ENCODE data around the gene INHBE.

INHBE gene

DNA sequence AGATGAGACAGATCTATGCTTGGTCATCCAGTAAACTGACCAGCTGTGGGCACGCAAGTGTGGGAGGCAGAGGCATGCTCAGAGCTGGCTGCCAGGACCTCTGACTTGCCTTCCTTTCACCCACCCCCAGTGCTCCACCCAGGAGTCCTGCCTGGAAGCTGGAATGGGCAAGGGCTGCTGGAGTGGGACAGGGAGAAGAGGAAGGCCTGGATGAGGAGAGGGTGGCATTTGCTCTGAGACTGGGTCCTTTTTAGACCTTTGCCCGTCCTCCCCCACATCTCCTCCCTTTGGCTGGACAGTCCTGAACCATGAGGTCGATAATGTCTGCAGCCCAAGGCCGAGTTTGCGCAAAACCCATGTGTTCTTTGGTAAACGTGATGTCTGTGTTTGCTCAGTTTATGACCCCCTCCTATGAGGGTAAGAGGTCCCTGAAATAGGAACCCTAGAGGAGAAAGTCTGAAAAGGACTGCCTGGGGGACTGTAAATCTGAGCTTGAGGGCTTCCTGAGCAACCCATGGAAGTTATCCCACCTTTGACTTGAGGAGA, 3.8 kb upstream of the INHBE start:
- in situ Hi-C loops (cut with MboI; ENCODE audit: low pct_unique_long_range_greater_than_20kb, low sequenced_read_pairs, unreplicated experiment), result loop anchor here (10.0 kb wide), 2 partner anchors 147 to 187 kb away; no protein-coding TSS in a partner anchor
- DNase-seq (ENCODE audit: low spot score), result no peak
- TF ChIP-seq, protein P1, sequence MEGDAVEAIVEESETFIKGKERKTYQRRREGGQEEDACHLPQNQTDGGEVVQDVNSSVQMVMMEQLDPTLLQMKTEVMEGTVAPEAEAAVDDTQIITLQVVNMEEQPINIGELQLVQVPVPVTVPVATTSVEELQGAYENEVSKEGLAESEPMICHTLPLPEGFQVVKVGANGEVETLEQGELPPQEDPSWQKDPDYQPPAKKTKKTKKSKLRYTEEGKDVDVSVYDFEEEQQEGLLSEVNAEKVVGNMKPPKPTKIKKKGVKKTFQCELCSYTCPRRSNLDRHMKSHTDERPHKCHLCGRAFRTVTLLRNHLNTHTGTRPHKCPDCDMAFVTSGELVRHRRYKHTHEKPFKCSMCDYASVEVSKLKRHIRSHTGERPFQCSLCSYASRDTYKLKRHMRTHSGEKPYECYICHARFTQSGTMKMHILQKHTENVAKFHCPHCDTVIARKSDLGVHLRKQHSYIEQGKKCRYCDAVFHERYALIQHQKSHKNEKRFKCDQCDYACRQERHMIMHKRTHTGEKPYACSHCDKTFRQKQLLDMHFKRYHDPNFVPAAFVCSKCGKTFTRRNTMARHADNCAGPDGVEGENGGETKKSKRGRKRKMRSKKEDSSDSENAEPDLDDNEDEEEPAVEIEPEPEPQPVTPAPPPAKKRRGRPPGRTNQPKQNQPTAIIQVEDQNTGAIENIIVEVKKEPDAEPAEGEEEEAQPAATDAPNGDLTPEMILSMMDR (IDR thresholded peaks at IDR 0.05; ENCODE audit: extremely low read depth, insufficient read depth, missing control alignments), result no peak

DNA sequence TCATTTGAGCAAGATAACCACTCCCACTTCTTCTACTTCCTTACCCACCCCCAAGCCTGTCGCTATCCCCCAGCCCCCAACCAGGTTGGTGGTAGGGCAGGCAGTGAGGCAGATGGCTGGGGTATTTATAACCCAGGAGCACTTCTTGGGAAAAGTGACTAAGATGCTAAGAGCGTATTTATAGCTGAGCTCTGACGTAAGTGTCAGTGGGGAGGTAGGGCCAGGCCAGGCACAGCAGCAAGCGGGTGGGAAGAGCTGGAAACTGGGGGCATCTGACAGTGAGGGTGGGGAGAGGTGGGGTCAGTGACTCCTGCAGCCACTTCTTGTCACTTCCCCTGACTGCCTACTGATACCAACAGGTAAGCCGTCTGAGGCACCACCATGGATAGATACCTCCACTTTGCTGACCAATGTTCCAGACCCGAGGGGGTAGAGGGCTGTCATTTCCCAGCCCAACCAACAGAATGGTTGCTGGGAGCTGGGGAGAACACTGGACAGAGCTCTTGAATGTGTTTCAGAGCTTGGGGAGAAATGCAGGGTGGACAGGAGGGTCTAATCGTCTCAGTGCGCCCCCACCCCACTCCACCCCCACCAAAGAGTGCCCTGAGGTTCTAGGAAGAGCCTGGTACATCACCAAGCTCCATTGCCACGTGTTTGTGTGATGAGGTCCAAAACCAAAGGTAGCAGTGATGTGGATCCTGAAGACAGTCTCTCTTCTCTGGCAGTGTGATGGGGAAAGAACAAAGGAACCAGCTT, 2.7 kb upstream of the INHBE start:
- no peak for DNase-seq (ENCODE audit: low spot score)
- TF ChIP-seq, protein P1 (IDR thresholded peaks at IDR 0.05; ENCODE audit: extremely low read depth, insufficient read depth, missing control alignments), result no peak
- in situ Hi-C loops (cut with MboI; ENCODE audit: low pct_unique_long_range_greater_than_20kb, low sequenced_read_pairs, unreplicated experiment), result loop anchor here (10.0 kb wide), 2 partner anchors 148 to 188 kb away; no protein-coding TSS in a partner anchor

DNA sequence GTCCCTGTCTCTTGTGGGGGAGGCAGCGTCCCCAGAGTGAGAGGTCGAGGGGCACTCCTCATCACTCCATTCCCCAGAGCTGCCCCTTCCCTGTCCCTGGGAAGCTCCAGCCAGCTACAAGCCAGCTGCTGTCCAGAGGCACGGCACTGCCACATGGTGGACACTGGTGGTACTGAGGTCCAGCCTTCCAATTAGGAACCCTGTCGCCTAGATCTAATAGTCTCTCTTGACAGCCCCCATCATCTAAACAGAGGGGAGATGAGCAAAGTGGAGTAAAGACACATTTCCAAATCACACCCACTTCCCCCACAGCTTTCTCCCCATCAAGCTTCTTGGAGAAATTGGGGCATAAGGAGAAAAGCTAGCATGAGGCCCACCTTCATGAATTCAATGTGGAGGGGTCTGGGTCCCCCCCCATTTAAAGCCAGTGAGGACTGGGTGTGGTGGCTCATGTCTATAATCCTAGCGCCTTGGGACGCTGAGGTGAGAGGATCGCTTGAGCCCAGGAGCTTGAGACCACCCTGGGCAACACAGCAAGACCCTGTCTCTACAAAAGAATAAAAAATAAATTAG, 2.1 kb upstream of the INHBE start:
- in situ Hi-C loops (cut with MboI; ENCODE audit: low pct_unique_long_range_greater_than_20kb, low sequenced_read_pairs, unreplicated experiment), result loop anchor here (10.0 kb wide), 2 partner anchors 148 to 188 kb away; no protein-coding TSS in a partner anchor
- DNase-seq (ENCODE audit: low spot score), result no peak
- TF ChIP-seq, protein P1 (IDR thresholded peaks at IDR 0.05; ENCODE audit: extremely low read depth, insufficient read depth, missing control alignments), result peak; percentile 97

DNA sequence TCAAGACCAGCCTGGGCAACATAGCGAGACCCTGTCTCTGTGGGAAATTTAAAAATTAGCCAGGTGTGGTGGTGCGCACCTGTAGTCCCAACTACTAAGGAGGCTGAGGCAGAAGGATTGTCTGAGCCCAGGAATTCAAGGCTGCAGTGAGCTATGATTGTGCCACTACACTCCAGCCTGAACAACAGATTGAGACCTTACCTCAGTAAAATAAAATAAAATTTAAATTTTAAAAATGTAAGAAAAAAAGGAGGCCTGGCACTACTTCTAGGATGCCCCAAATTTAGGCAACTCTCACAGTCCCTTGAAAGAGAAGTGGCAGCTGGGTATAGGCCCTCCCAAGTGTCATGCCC, 918 bp upstream of the INHBE start:
- no peak for DNase-seq (ENCODE audit: low spot score)
- TF ChIP-seq, protein P1 (IDR thresholded peaks at IDR 0.05; ENCODE audit: extremely low read depth, insufficient read depth, missing control alignments), result no peak
- in situ Hi-C loops (cut with MboI; ENCODE audit: low pct_unique_long_range_greater_than_20kb, low sequenced_read_pairs, unreplicated experiment), result loop anchor here (10.0 kb wide), 2 partner anchors 149 to 189 kb away; no protein-coding TSS in a partner anchor

DNA sequence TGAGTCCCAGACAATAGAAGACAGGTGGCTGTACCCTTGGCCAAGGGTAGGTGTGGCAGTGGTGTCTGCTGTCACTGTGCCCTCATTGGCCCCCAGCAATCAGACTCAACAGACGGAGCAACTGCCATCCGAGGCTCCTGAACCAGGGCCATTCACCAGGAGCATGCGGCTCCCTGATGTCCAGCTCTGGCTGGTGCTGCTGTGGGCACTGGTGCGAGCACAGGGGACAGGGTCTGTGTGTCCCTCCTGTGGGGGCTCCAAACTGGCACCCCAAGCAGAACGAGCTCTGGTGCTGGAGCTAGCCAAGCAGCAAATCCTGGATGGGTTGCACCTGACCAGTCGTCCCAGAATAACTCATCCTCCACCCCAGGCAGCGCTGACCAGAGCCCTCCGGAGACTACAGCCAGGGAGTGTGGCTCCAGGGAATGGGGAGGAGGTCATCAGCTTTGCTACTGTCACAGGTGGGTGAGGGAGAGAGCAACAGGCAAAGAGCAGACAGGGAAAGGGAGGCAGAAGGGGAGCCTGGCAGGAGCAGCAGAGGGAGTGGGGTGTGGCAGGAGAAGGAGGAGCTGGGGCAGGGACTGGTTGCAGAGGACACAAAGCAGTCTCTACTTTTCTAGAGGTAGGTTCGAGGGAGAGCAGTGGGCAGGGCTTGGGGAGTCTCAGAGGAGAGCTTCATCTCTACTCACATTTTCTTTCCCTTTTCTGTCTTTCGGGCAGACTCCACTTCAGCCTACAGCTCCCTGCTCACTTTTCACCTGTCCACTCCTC, 452 bp downstream of the INHBE start:
- in situ Hi-C loops (cut with MboI; ENCODE audit: low pct_unique_long_range_greater_than_20kb, low sequenced_read_pairs, unreplicated experiment), result loop anchor here (10.0 kb wide), 2 partner anchors 151 to 191 kb away; no protein-coding TSS in a partner anchor
- DNase-seq (ENCODE audit: low spot score), result no peak
- TF ChIP-seq, protein P1 (IDR thresholded peaks at IDR 0.05; ENCODE audit: extremely low read depth, insufficient read depth, missing control alignments), result no peak

DNA sequence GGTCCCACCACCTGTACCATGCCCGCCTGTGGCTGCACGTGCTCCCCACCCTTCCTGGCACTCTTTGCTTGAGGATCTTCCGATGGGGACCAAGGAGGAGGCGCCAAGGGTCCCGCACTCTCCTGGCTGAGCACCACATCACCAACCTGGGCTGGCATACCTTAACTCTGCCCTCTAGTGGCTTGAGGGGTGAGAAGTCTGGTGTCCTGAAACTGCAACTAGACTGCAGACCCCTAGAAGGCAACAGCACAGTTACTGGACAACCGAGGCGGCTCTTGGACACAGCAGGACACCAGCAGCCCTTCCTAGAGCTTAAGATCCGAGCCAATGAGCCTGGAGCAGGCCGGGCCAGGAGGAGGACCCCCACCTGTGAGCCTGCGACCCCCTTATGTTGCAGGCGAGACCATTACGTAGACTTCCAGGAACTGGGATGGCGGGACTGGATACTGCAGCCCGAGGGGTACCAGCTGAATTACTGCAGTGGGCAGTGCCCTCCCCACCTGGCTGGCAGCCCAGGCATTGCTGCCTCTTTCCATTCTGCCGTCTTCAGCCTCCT, 1.1 kb downstream of the INHBE start:
- in situ Hi-C loops (cut with MboI; ENCODE audit: low pct_unique_long_range_greater_than_20kb, low sequenced_read_pairs, unreplicated experiment), result loop anchor here (10.0 kb wide), 2 partner anchors 151 to 191 kb away; no protein-coding TSS in a partner anchor
- peak; percentile 50 for DNase-seq (ENCODE audit: low spot score)
- TF ChIP-seq, protein P1 (IDR thresholded peaks at IDR 0.05; ENCODE audit: extremely low read depth, insufficient read depth, missing control alignments), result peak; percentile 66
